Mucosa of descending colon (tissue), 3 donors: Measurements from ENCODE around the gene NR6A1. TPM values are rescaled to one million over a fixed set of nuclear protein-coding genes. Genes with fewer than 3 reads are reported as not detected.
"Not testable (repeated sequence)": the region's sequence is repeated elsewhere in the genome, so short reads cannot be mapped to it uniquely, and the experiment has no call there.

Experiments used
- ATAC-seq: fragments of 200-7000 bp; cut with Tn5 transposase; one replicate; pipeline ENCODE4 v1.9.1; 2020; ENCODE audit warnings: mild to moderate bottlenecking, moderate library complexity
- DNase-seq, 3 donors: peaks; one replicate each; pipeline ENCODE4 v3.0.0-alpha.2; 2020
- H3K36me3 ChIP-seq: fragments of 200-600 bp; one replicate; pipeline ENCODE4 v1.8.0; 2021; ENCODE audit warnings: low read depth, mild to moderate bottlenecking
- H3K4me1 ChIP-seq: fragments of 200-600 bp; one replicate; pipeline ENCODE4 v1.8.0; 2021; ENCODE audit warnings: low read depth, mild to moderate bottlenecking
- H3K4me3 ChIP-seq: fragments of 200-600 bp; one replicate; pipeline ENCODE4 v1.8.0; 2021; ENCODE audit warnings: mild to moderate bottlenecking
- H3K9me3 ChIP-seq: fragments of 200-600 bp; one replicate; pipeline ENCODE4 v1.8.0; 2021; ENCODE audit warnings: mild to moderate bottlenecking
- intact Hi-C, 2 donors: fragments of 100-400 bp; cut with DNase I in 1 of 2; cut with micrococcal nuclease in 1 of 2; formaldehyde crosslinking; loops; one replicate each; pipeline versions ENCODE4 v1.11.0 to v1.11.1; 2022; cut with DNase I, micrococcal nuclease
- total RNA-seq, 3 donors: library from RNA; stranded (reverse); fragmentation: NEBNext Ultra II Directional in 2 of 3; extraction: Animal tissue kit (Norgen Biotek cat#: 25700) in 2 of 3; gene quantifications; one replicate each; pipeline versions ENCODE4 v1.2.1 to v1.2.4, GENCODE V29; 2021 to 2023
- TF ChIP-seq, protein P1 (sequence below): fragments of 200-600 bp; IDR thresholded peaks from one replicate; pipeline ENCODE4 v1.8.0; 2022; ENCODE audit warnings: antibody characterized with exemption, mild to moderate bottlenecking
- donor health status: DM: no; HTN: no; CAD: no; lungs with moderate emphysema.
- donor health status: DM: no; HTN: no; CAD: no.
- donor health status: DM: no; HTN: yes; CAD: no.

NR6A1 gene
- total RNA-seq, 3 donors from 2014 or later, result 5.6 to 8.4 (median 7.0) TPM

DNA sequence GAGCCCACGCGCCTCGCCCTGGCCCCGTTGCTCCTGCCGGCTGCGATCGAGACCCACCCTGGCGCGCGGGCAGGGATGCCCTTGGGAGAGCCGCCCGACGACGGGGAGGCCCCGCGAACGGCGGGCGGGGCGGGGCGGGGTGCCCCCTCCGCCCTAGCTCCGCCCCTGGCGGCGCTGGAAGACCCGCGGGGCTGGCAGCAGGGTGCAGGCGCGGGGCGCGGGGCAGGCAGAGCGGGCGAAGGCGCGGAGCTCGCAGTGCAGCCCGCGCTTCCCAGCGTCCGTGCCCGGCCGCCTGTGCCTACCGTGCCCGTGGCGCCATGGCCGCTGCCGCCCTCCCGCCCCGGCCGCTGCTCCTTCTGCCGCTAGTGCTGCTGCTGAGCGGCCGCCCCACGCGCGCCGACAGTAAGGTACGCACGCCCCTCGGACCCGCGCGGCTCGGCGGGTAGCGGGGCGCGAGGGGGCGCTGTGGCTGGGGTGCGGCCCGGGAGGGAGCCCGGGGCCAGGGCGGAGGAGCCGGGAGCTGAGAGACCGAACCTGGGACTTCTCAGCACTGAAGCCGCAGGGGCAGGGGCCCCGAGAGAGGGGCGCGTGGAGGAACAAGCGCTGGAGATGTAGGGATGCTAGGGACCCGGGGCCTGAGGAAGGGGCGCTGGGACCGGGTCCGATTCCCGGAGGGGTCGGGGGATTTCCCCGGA lies 6.0 kb upstream of the NR6A1 start, which contains the start of gene OLFML2A:
TSS of gene OLFML2A (plus strand) at position 180 of the 695 bp plus-strand sequence. CDS start at position 318, 138 bp downstream.
- TF ChIP-seq, protein P1, sequence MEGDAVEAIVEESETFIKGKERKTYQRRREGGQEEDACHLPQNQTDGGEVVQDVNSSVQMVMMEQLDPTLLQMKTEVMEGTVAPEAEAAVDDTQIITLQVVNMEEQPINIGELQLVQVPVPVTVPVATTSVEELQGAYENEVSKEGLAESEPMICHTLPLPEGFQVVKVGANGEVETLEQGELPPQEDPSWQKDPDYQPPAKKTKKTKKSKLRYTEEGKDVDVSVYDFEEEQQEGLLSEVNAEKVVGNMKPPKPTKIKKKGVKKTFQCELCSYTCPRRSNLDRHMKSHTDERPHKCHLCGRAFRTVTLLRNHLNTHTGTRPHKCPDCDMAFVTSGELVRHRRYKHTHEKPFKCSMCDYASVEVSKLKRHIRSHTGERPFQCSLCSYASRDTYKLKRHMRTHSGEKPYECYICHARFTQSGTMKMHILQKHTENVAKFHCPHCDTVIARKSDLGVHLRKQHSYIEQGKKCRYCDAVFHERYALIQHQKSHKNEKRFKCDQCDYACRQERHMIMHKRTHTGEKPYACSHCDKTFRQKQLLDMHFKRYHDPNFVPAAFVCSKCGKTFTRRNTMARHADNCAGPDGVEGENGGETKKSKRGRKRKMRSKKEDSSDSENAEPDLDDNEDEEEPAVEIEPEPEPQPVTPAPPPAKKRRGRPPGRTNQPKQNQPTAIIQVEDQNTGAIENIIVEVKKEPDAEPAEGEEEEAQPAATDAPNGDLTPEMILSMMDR, result no peak
- Histone ChIP-seq H3K4me1 (peaks cover 9% of the 10 kb centered on the region), H3K36me3 (no peaks in the 10 kb centered on the region), H3K9me3 (no peaks in the 10 kb centered on the region), H3K4me3 (no peak within 1 kb of the TSS)
- DNase-seq (peak; percentile 19 to 55 (median 52)), ATAC-seq (peak; percentile 41)
- intact Hi-C loops, result no loop called here

DNA sequence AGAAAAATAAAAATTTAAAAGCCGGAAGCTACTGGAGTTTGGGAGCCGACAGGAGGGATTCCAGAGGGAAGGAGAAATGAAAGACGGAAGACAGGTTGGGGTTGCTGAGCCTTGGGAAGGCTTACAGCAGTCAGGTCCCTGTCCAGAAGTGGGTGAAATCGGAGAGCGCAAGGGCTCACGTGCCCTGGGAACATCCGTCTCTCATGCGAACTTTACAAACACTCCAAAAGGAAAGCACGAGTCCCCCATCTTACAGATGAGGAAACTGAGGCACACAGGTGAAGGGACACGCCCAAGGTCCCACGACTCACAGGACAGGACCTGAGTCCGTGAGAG lies 5.5 kb upstream of the NR6A1 start:
- Histone ChIP-seq H3K36me3 (no peaks in the 10 kb centered on the region), H3K4me3 (no peak overlapping the region), H3K9me3 (no peaks in the 10 kb centered on the region), H3K4me1 (peaks cover 9% of the 10 kb centered on the region)
- no peak for DNase-seq
- TF ChIP-seq, protein P1, result no peak
- ATAC-seq, result no peak
- intact Hi-C loops, result no loop called here

DNA sequence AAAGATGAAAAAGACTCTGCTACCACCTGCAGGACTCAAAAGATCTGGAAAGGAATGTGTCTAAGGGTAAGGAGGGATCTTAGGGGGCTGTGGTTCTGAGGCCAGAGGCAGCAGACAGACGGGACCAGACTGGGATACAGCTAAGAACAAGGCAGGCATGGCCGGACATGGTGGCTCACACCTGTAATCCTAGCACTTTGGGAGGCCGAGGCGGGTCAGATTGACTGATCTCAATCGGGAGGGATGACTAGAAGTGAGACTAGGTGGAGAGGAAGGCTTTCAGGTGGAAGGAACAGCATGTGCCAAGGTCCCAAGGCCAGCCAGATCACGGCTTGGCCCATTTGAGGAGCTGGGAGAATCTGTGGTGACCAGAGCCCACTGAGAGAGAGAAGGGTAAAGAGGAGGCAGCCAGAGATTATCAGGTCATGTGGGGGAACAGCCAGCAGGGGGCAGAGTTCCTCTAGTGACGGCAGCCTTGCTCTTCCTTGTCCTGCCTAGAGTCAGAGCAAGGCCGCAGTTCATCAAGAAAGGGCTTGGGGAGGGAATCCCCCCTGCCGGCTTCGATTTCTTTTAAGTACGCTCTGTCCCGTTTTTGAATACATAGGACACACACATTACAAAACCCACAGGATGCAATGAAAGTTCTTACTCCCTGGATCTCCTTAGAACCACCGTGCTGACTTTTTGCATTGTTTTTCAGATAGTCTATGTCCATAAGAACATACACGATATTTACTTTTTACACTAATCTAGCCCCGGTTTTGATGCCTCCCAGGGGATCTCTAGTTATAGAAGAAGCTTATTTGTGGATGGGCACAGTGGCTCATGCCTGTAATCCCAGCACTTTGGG lies 3.2 kb upstream of the NR6A1 start:
- TF ChIP-seq, protein P1, result peak; percentile 84
- Histone ChIP-seq H3K4me1 (peaks cover 19% of the 10 kb centered on the region), H3K4me3 (no peak overlapping the region), H3K9me3 (no peaks in the 10 kb centered on the region), H3K36me3 (no peaks in the 10 kb centered on the region)
- intact Hi-C loops, result loop anchor here in 1 of 2 donors (2.0 to 5.0 kb wide), 3 partner anchors 78 to 598 kb away; partner anchors contain the start of genes SCAI and WDR38
- peak; percentile 27 for ATAC-seq
- peak; percentile 74 to 95 (median 88) for DNase-seq

DNA sequence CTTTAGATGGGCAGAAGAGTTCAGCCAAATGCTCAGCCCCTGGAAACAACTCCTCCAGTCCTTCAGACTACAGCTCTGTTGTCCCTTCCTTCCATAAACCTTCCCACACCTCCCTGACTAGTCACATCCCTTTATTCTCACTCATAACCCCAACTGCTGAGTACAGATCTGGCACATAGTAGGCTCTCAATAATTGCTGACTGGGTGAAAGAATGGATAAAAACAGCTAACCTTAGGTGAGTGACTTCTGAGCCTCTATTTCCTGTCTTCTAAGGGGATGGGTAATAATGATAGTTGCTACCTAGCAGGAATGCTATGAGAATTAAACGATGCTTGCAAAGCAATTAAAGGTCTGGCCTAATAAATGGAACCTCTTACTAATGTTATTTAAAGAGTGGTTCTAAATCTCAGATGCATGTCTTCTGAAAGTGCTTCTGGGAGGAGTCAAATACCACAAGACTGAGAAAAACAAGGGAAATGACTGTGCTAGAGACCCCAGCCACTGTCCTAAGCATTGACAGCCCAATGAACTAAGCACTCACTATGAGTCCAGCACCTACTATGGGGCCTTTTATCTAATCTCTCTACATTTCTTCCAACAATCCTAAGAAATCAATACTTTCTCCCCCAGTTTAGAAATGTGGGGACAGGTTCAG lies 2.5 kb upstream of the NR6A1 start:
- no peak overlapping the region for H3K4me3 ChIP-seq
- peaks cover 23% of the 10 kb centered on the region for H3K4me1 ChIP-seq
- no peaks in the 10 kb centered on the region for H3K36me3 ChIP-seq
- no peak for ATAC-seq
- TF ChIP-seq, protein P1, result no peak
- no peaks in the 10 kb centered on the region for H3K9me3 ChIP-seq
- intact Hi-C loops, result loop anchor here (2.0 to 5.0 kb wide), 3 partner anchors 79 to 599 kb away; partner anchors contain the start of genes WDR38 (in 2 of the 2) and SCAI (in 1 of the 2)
- no peak for DNase-seq

DNA sequence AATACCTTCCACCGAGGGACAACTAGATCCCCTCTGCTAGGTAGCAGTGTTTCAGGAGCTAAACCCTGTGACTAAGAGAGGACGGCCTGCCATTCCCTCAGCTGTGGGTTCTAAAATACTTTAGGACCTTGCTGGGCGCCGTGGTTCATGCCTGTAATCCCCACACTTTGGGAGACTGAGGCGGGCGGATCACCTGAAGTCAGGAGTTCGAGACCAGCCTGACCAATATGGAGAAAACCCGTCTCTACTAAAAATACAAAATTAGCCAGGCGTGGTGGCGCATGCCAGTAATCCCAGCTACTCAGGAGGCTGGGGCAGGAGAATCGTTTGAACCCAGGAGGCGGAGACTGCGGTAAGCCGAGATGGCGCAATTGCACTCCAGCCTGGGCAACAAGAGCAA lies 1.8 kb upstream of the NR6A1 start:
- intact Hi-C loops, result loop anchor here (2.0 to 5.0 kb wide), 3 partner anchors 80 to 599 kb away; partner anchors contain the start of genes SCAI (in 1 of the 2) and WDR38 (in 1 of the 2)

More for the DNA sequence above, 1.8 kb upstream of the NR6A1 start:
- H3K9me3 ChIP-seq, DNase-seq, H3K36me3 ChIP-seq, ATAC-seq, H3K4me3 ChIP-seq: not testable (repeated sequence)
- peaks cover 28% of the 10 kb centered on the region for H3K4me1 ChIP-seq
